Measurements from ENCODE around the gene SEC16B. TPM values are rescaled to one million over a fixed set of nuclear protein-coding genes. Genes with fewer than 3 reads are reported as not detected.

Gene SEC16B
- total and polyA plus RNA-seq, 9 of the 15 experiments (the other 6 are each of a cell fraction or from before 2014, with no cell fraction given): not detected

DNA sequence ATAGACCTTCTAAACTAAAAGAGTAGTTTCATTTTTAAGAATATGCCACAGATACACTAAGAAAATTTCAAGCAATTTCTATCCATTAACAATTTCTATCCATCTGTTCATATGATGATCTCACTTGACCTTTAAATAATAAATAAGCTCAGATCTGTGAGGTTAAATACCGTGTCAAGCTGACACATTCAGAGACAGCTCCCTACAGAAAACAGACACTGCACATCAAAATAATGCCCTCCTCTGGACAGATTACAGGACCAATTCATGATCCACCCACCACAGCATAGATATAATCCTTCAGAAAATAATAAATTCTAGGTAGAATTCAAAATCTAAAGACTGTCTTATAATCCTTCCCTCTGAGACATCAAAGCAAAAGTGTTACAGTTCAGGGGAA lies 49.4 kb upstream of the SEC16B start:
- DNase-seq (ENCODE audit: extremely low read depth in 1 of 4, low spot score in 3 of 4) (no peak), ATAC-seq (no peak), FAIRE-seq (no peak)
- Histone ChIP-seq H2AFZ (ENCODE audit: low read depth, low read length) (no peak overlapping the region), H3K9me3 (replicated peaks; ENCODE audit: control insufficient read depth, insufficient read depth, low read depth, low read length) (no peaks in the 10 kb centered on the region), H3K4me2 (ENCODE audit: insufficient read depth, low read length) (no peak overlapping the region), H3K27ac (ENCODE audit: extremely low read depth, low read depth, low read length) (no peak overlapping the region), H3K36me3 (ENCODE audit: control insufficient read depth, insufficient read depth, low read length) (no peaks in the 10 kb centered on the region), H3K4me3 (no peak overlapping the region), H3K4me1 (replicated peaks in 1 of 2; ENCODE audit: control insufficient read depth in 2 of 2, insufficient read depth in 2 of 2, low read length in 2 of 2) (no peaks in the 10 kb centered on the region), H3K9me1 (ENCODE audit: control insufficient read depth, insufficient read depth, low read length) (no peaks in the 10 kb centered on the region), H3K27me3 (ENCODE audit: control insufficient read depth in 2 of 2, insufficient read depth in 2 of 2, low read length in 2 of 2) (no peaks in the 10 kb centered on the region), H3K79me2 (ENCODE audit: control insufficient read depth, insufficient read depth, low read length) (no peaks in the 10 kb centered on the region), H4K20me1 (replicated peaks; ENCODE audit: control insufficient read depth, insufficient read depth, low read length) (no peaks in the 10 kb centered on the region), H3K9ac (ENCODE audit: insufficient read depth in 1 of 2, low read depth in 2 of 2, low read length in 2 of 2) (no peak overlapping the region)
- 0% methylated on average over 1 of the region's 1 CpG for WGBS (ENCODE audit: insufficient coverage, low coverage, missing lambda C conversion rate)
- CTCF ChIA-PET (ENCODE audit: low intra/inter-chr PET ratio): no interaction called here
- POLR2A ChIA-PET: no interaction called here
- intact Hi-C loops (cut with micrococcal nuclease) (no loop called here), in situ Hi-C loops (cut with MboI) (no loop called here)
- BruUV-seq (replicated peaks): no TSS peak
- TF ChIP-seq SAFB (IDR thresholded peaks at IDR 0.05; ENCODE audit: borderline replicate concordance, low read depth, low read length) (no peak), SP2 (IDR thresholded peaks at IDR 0.05; ENCODE audit: extremely low read depth, low read depth, low read length, poor library complexity, severe bottlenecking) (no peak), ZNF830 (CRISPR knock-in tag; IDR thresholded peaks at IDR 0.05) (no peak), FOXK2 (conservative IDR thresholded peaks at IDR 0.05 in 1 of 2, IDR thresholded peaks at IDR 0.05 in 1 of 2; ENCODE audit: low read depth in 2 of 2) (no peak), RBM17 (IDR thresholded peaks at IDR 0.05; ENCODE audit: borderline replicate concordance, low read depth, low read length) (no peak), PTRF (tag; IDR thresholded peaks at IDR 0.05) (no peak), HDAC1 (IDR thresholded peaks at IDR 0.05) (no peak), NR1H2 (CRISPR knock-in tag; IDR thresholded peaks at IDR 0.05) (no peak), ILF3 (IDR thresholded peaks at IDR 0.05; ENCODE audit: borderline replicate concordance) (no peak), GABPA (tag; conservative IDR thresholded peaks at IDR 0.05; ENCODE audit: low read depth) (no peak)
- TF ChIP-seq, protein P1, sequence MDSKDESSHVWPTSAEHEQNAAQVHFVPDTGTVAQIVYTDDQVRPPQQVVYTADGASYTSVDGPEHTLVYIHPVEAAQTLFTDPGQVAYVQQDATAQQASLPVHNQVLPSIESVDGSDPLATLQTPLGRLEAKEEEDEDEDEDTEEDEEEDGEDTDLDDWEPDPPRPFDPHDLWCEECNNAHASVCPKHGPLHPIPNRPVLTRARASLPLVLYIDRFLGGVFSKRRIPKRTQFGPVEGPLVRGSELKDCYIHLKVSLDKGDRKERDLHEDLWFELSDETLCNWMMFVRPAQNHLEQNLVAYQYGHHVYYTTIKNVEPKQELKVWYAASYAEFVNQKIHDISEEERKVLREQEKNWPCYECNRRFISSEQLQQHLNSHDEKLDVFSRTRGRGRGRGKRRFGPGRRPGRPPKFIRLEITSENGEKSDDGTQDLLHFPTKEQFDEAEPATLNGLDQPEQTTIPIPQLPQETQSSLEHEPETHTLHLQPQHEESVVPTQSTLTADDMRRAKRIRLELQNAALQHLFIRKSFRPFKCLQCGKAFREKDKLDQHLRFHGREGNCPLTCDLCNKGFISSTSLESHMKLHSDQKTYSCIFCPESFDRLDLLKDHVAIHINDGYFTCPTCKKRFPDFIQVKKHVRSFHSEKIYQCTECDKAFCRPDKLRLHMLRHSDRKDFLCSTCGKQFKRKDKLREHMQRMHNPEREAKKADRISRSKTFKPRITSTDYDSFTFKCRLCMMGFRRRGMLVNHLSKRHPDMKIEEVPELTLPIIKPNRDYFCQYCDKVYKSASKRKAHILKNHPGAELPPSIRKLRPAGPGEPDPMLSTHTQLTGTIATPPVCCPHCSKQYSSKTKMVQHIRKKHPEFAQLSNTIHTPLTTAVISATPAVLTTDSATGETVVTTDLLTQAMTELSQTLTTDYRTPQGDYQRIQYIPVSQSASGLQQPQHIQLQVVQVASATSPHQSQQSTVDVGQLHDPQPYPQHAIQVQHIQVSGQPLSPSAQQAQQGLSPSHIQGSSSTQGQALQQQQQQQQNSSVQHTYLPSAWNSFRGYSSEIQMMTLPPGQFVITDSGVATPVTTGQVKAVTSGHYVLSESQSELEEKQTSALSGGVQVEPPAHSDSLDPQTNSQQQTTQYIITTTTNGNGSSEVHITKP (IDR thresholded peaks at IDR 0.05; ENCODE audit: partially characterized antibody): no peak
- TF ChIP-seq, protein P2, sequence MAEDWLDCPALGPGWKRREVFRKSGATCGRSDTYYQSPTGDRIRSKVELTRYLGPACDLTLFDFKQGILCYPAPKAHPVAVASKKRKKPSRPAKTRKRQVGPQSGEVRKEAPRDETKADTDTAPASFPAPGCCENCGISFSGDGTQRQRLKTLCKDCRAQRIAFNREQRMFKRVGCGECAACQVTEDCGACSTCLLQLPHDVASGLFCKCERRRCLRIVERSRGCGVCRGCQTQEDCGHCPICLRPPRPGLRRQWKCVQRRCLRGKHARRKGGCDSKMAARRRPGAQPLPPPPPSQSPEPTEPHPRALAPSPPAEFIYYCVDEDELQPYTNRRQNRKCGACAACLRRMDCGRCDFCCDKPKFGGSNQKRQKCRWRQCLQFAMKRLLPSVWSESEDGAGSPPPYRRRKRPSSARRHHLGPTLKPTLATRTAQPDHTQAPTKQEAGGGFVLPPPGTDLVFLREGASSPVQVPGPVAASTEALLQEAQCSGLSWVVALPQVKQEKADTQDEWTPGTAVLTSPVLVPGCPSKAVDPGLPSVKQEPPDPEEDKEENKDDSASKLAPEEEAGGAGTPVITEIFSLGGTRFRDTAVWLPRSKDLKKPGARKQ (CRISPR knock-in tag; IDR thresholded peaks at IDR 0.05): no peak
- TF ChIP-seq, protein P3, sequence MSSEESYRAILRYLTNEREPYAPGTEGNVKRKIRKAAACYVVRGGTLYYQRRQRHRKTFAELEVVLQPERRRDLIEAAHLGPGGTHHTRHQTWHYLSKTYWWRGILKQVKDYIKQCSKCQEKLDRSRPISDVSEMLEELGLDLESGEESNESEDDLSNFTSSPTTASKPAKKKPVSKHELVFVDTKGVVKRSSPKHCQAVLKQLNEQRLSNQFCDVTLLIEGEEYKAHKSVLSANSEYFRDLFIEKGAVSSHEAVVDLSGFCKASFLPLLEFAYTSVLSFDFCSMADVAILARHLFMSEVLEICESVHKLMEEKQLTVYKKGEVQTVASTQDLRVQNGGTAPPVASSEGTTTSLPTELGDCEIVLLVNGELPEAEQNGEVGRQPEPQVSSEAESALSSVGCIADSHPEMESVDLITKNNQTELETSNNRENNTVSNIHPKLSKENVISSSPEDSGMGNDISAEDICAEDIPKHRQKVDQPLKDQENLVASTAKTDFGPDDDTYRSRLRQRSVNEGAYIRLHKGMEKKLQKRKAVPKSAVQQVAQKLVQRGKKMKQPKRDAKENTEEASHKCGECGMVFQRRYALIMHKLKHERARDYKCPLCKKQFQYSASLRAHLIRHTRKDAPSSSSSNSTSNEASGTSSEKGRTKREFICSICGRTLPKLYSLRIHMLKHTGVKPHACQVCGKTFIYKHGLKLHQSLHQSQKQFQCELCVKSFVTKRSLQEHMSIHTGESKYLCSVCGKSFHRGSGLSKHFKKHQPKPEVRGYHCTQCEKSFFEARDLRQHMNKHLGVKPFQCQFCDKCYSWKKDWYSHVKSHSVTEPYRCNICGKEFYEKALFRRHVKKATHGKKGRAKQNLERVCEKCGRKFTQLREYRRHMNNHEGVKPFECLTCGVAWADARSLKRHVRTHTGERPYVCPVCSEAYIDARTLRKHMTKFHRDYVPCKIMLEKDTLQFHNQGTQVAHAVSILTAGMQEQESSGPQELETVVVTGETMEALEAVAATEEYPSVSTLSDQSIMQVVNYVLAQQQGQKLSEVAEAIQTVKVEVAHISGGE (CRISPR knock-in tag; IDR thresholded peaks at IDR 0.05): no peak

All from K562 (cell line).